KMS-11 (cell line): Measurements from ENCODE around the gene OGN.

Experiments
- H2AFZ ChIP-seq: fragments of 200-600 bp; sonication (generic); 2 replicates; pipeline ENCODE4 v1.6.1; 2016; ENCODE audit warnings: antibody characterized with exemption, mixed run types, low read depth
- H3K27ac ChIP-seq: fragments of 200-600 bp; sonication (generic); 2 replicates; pipeline ENCODE4 v1.6.1; 2016; ENCODE audit warnings: mild to moderate bottlenecking, mixed run types
- H3K27me3 ChIP-seq: fragments of 200-600 bp; sonication (generic); 2 replicates; pipeline ENCODE4 v1.6.1; 2017; ENCODE audit warnings: mild to moderate bottlenecking, low read depth, mixed run types, moderate library complexity; ENCODE audit not compliant: insufficient read depth
- H3K36me3 ChIP-seq: fragments of 200-600 bp; sonication (generic); 2 replicates; pipeline ENCODE4 v1.6.1; 2017; ENCODE audit warnings: mild to moderate bottlenecking, mixed run types; ENCODE audit not compliant: insufficient read depth
- H3K4me1 ChIP-seq: fragments of 200-600 bp; sonication (generic); 2 replicates; pipeline ENCODE4 v1.6.1; 2016; ENCODE audit warnings: mild to moderate bottlenecking, low read depth, mixed run types; ENCODE audit not compliant: poor library complexity, severe bottlenecking
- H3K4me2 ChIP-seq: fragments of 200-600 bp; sonication (generic); 2 replicates; pipeline ENCODE4 v1.7.0; 2016; ENCODE audit warnings: mild to moderate bottlenecking, mixed run types
- H3K4me3 ChIP-seq: fragments of 200-600 bp; sonication (generic); IDR thresholded peaks from 2 replicates; pipeline ENCODE4 v1.6.1; 2017; ENCODE audit warnings: low read depth, low read length, mixed read lengths; ENCODE audit not compliant: insufficient read depth
- H3K79me2 ChIP-seq: fragments of 200-600 bp; sonication (generic); 2 replicates; pipeline ENCODE4 v1.6.1; 2016; ENCODE audit warnings: low read depth, mixed run types; ENCODE audit not compliant: insufficient read depth
- H3K9ac ChIP-seq: fragments of 200-600 bp; sonication (generic); 2 replicates; pipeline ENCODE4 v1.6.1; 2016; ENCODE audit warnings: mild to moderate bottlenecking, mixed run types
- H4K20me1 ChIP-seq: fragments of 200-600 bp; sonication (generic); 2 replicates; pipeline ENCODE4 v1.6.1; 2016; ENCODE audit warnings: mild to moderate bottlenecking, mixed run types; ENCODE audit not compliant: insufficient read depth
- CTCF ChIP-seq: fragments of 200-600 bp; sonication (generic); conservative IDR thresholded peaks from 2 replicates; pipeline ENCODE4 v1.6.1; 2017; ENCODE audit warnings: low read depth, mild to moderate bottlenecking, antibody characterized with exemption, low read length, moderate library complexity, mixed read lengths

Gene OGN

GRCh38 chr9:92359394-92359995, 44.9 kb downstream of the OGN start:
- Histone ChIP-seq H3K27ac (no peak overlapping the region), H3K9ac (no peak overlapping the region), H3K79me2 (no peaks in the 10 kb centered on the region), H3K4me2 (no peak overlapping the region), H2AFZ (no peak overlapping the region), H3K4me3 (no peak overlapping the region), H4K20me1 (no peaks in the 10 kb centered on the region), H3K4me1 (no peaks in the 10 kb centered on the region), H3K27me3 (no peaks in the 10 kb centered on the region), H3K36me3 (no peaks in the 10 kb centered on the region)
- TF ChIP-seq CTCF = no peak

- Histone ChIP-seq H3K79me2 (no peaks in the 10 kb centered on the region), H3K4me1 (no peaks in the 10 kb centered on the region)
- no peak for TF ChIP-seq CTCF
Observed at GRCh38 chr9:92353051-92353450, 51.3 kb downstream of the OGN start.

GRCh38 chr9:92350740-92351133, 53.6 kb downstream of the OGN start:
- H3K9ac ChIP-seq = no peak overlapping the region

More at GRCh38 chr9:92353051-92353450, 51.3 kb downstream of the OGN start:
- no peaks in the 10 kb centered on the region for H4K20me1 ChIP-seq
- H3K9ac ChIP-seq = no peak overlapping the region
- H3K27me3 ChIP-seq = no peaks in the 10 kb centered on the region
- H3K27ac ChIP-seq = no peak overlapping the region
- no peak overlapping the region for H3K4me2 ChIP-seq
- H2AFZ ChIP-seq = no peak overlapping the region
- H3K36me3 ChIP-seq = no peaks in the 10 kb centered on the region
- H3K4me3 ChIP-seq = no peak overlapping the region

GRCh38 chr9:92349771-92350739, 54.3 kb downstream of the OGN start:
- no peak overlapping the region for H3K27ac ChIP-seq
- no peaks in the 10 kb centered on the region for H3K27me3 ChIP-seq
- H4K20me1 ChIP-seq = no peaks in the 10 kb centered on the region
- H3K9ac ChIP-seq = no peak overlapping the region
- no peak overlapping the region for H3K4me3 ChIP-seq
- no peaks in the 10 kb centered on the region for H3K36me3 ChIP-seq
- no peaks in the 10 kb centered on the region for H3K4me1 ChIP-seq
- no peak overlapping the region for H2AFZ ChIP-seq
- H3K79me2 ChIP-seq = no peaks in the 10 kb centered on the region
- TF ChIP-seq CTCF = no peak
- H3K4me2 ChIP-seq = no peak overlapping the region

More at GRCh38 chr9:92350740-92351133, 53.6 kb downstream of the OGN start:
- no peak overlapping the region for H3K27ac ChIP-seq
- no peak overlapping the region for H2AFZ ChIP-seq
- no peak overlapping the region for H3K4me3 ChIP-seq
- no peaks in the 10 kb centered on the region for H3K27me3 ChIP-seq
- H3K4me1 ChIP-seq = no peaks in the 10 kb centered on the region
- H3K4me2 ChIP-seq = no peak overlapping the region
- no peaks in the 10 kb centered on the region for H3K79me2 ChIP-seq
- no peaks in the 10 kb centered on the region for H4K20me1 ChIP-seq
- no peaks in the 10 kb centered on the region for H3K36me3 ChIP-seq
- no peak for TF ChIP-seq CTCF
